ENCODE measurements around the gene GNG2.

The GNG2 gene

DNA sequence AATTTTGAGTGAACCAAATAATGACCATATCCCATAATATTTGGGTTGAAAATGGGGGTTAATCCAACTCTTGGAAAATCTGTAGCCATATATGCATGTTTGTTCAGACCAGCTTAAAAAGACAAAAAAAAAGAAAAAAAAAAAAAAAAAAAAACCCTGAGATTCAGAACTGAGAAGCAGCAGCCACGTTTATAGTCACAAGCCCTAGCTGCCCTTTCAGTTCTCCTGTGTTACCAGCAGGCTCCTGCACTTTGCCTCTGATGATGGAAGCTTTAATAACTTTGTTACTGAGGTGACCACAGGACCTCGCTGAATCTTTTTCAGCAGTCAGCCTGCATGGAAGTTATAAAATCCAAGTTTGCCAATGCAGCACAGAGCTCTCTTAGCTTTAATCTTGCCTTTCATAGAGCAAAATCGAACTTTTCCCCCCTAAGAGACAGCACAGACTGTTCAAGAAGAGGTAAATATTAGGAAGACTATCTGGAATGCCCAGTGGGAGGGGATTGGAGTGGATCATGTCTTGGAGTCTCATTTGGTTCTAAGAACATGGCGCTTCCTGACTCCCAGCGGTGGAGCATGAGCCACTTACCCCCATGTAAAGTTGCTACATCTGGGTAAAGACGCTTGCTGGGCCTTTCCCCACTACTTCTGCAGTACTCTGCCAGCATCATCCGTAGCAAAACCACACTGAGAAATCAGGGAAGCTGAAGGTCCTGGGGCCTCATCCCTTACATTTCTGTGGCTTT lies 20.6 kb downstream of the GNG2 start:
- no peaks in the 10 kb centered on the region for H3K9me3 ChIP-seq (ENCODE audit: control insufficient read depth, insufficient read depth, low read length)
- no peaks in the 10 kb centered on the region for H3K36me3 ChIP-seq (ENCODE audit: control insufficient read depth, low read length)
- H4K20me1 ChIP-seq (ENCODE audit: control insufficient read depth, insufficient read depth, low read depth, low read length), result no peaks in the 10 kb centered on the region
- 0 out of 2 replicates have a peak, but pooled peaks cover 2% of the 10 kb centered on the region for H3K4me1 ChIP-seq (ENCODE audit: control insufficient read depth, low read length)
- no peak for TF ChIP-seq EZH2phosphoT487 (IDR thresholded peaks at IDR 0.05; ENCODE audit: borderline replicate concordance, low read length)
- TF ChIP-seq CTCF (IDR thresholded peaks at IDR 0.05; ENCODE audit: low read depth, low read length, poor library complexity, severe bottlenecking), result no peak
- H3F3A ChIP-seq (ENCODE audit: control insufficient read depth, insufficient read depth), result no peaks in the 10 kb centered on the region
- no peak overlapping the region for H3K27ac ChIP-seq (ENCODE audit: low read depth, low read length)
- no peaks in the 10 kb centered on the region for H3K79me2 ChIP-seq (ENCODE audit: control insufficient read depth, low read length)
- H3K4me3 ChIP-seq (ENCODE audit: low read length), result no peak overlapping the region
- H3K9me2 ChIP-seq (replicated peaks; ENCODE audit: control insufficient read depth, low read length), result no peaks in the 10 kb centered on the region
- no peak overlapping the region for H3K4me2 ChIP-seq (ENCODE audit: low read length)
- no peaks in the 10 kb centered on the region for H3K27me3 ChIP-seq (ENCODE audit: control insufficient read depth, low read length)

- Histone ChIP-seq H3K4me1 (ENCODE audit: control insufficient read depth, low read length) (0 out of 2 replicates have a peak, but pooled peaks cover 2% of the 10 kb centered on the region), H3K27ac (ENCODE audit: low read depth, low read length) (no peak overlapping the region), H3K4me3 (ENCODE audit: low read length) (no peak overlapping the region), H3K9me2 (replicated peaks; ENCODE audit: control insufficient read depth, low read length) (no peaks in the 10 kb centered on the region), H3F3A (ENCODE audit: control insufficient read depth, insufficient read depth) (no peaks in the 10 kb centered on the region), H3K9me3 (ENCODE audit: control insufficient read depth, insufficient read depth, low read length) (no peaks in the 10 kb centered on the region), H3K4me2 (ENCODE audit: low read length) (no peak overlapping the region), H4K20me1 (ENCODE audit: control insufficient read depth, insufficient read depth, low read depth, low read length) (no peaks in the 10 kb centered on the region), H3K27me3 (ENCODE audit: control insufficient read depth, low read length) (no peaks in the 10 kb centered on the region), H3K36me3 (ENCODE audit: control insufficient read depth, low read length) (no peaks in the 10 kb centered on the region), H3K79me2 (ENCODE audit: control insufficient read depth, low read length) (no peaks in the 10 kb centered on the region)
- no peak for TF ChIP-seq EZH2phosphoT487 (IDR thresholded peaks at IDR 0.05; ENCODE audit: borderline replicate concordance, low read length)
- TF ChIP-seq CTCF (IDR thresholded peaks at IDR 0.05; ENCODE audit: low read depth, low read length, poor library complexity, severe bottlenecking), result no peak
Measured at GRCh38 chr14:51881636-51882035, 21.2 kb downstream of the GNG2 start.

- H4K20me1 ChIP-seq (ENCODE audit: control insufficient read depth, insufficient read depth, low read depth, low read length), result no peaks in the 10 kb centered on the region
- H3K79me2 ChIP-seq (ENCODE audit: control insufficient read depth, low read length), result no peaks in the 10 kb centered on the region
- H3K36me3 ChIP-seq (ENCODE audit: control insufficient read depth, low read length), result no peaks in the 10 kb centered on the region
- no peak overlapping the region for H3K4me3 ChIP-seq (ENCODE audit: low read length)
- no peaks in the 10 kb centered on the region for H3K9me2 ChIP-seq (replicated peaks; ENCODE audit: control insufficient read depth, low read length)
- 0 out of 2 replicates have a peak, but pooled peaks cover 2% of the 10 kb centered on the region for H3K4me1 ChIP-seq (ENCODE audit: control insufficient read depth, low read length)
- no peaks in the 10 kb centered on the region for H3F3A ChIP-seq (ENCODE audit: control insufficient read depth, insufficient read depth)
- TF ChIP-seq CTCF (IDR thresholded peaks at IDR 0.05; ENCODE audit: low read depth, low read length, poor library complexity, severe bottlenecking), result no peak
- no peaks in the 10 kb centered on the region for H3K27me3 ChIP-seq (ENCODE audit: control insufficient read depth, low read length)
- no peak overlapping the region for H3K4me2 ChIP-seq (ENCODE audit: low read length)
- no peak overlapping the region for H3K27ac ChIP-seq (ENCODE audit: low read depth, low read length)
- H3K9me3 ChIP-seq (ENCODE audit: control insufficient read depth, insufficient read depth, low read length), result no peaks in the 10 kb centered on the region
Measured at GRCh38 chr14:51883232-51883631, 22.8 kb downstream of the GNG2 start.
